Activated CD8-positive, alpha-beta memory T cell treated with anti-CD3 and anti-CD28 coated beads, Interleukin-2, amount 10 ng/mL, durations not matched to agents 7 days and 5 days (primary cell): ENCODE results near the gene NFRKB. TPM values are rescaled to one million over a fixed set of nuclear protein-coding genes. Genes with fewer than 3 reads are reported as not detected.
A peak's percentile ranks its signal among the peaks of the same experiment; 100 is the strongest.

ENCODE experiments used
- ATAC-seq: fragments of 150-1000 bp; cut with Tn5 transposase; one replicate; pipeline ENCODE4 v1.10.0; 2021; ENCODE audit warnings: moderate library complexity
- CTCF ChIA-PET: fragments of 350-600 bp; sonication (Branson Sonifier 250); formaldehyde crosslinking; loops from one replicate; lab custom pipeline; 2021; ENCODE audit warnings: antibody characterized with exemption; lab: Charles Lee
- DNase-seq: peaks from one replicate; pipeline ENCODE4 v3.0.0-alpha.2; 2020
- H3K27ac Mint-ChIP-seq: one replicate; pipeline ENCODE4 v1.8.0; 2021; ENCODE audit warnings: mild to moderate bottlenecking, mixed read lengths
- H3K27me3 Mint-ChIP-seq: one replicate; pipeline ENCODE4 v1.8.0; 2021; ENCODE audit warnings: mixed read lengths
- H3K36me3 Mint-ChIP-seq: one replicate; pipeline ENCODE4 v1.8.0; 2021; ENCODE audit warnings: mild to moderate bottlenecking, mixed read lengths
- H3K4me1 Mint-ChIP-seq: one replicate; pipeline ENCODE4 v1.8.0; 2021; ENCODE audit warnings: mixed read lengths
- H3K4me3 Mint-ChIP-seq: one replicate; pipeline ENCODE4 v1.8.0; 2021; ENCODE audit warnings: mild to moderate bottlenecking, moderate library complexity, mixed read lengths
- H3K9me3 Mint-ChIP-seq: one replicate; pipeline ENCODE4 v1.8.0; 2022; ENCODE audit warnings: low read depth, mixed read lengths
- total RNA-seq, 2 experiments: library from RNA; stranded (reverse); gene quantifications; one replicate each; pipeline ENCODE4 v1.2.3, GENCODE V29; 2021

The NFRKB gene
- total RNA-seq = 10 to 100 TPM; 31.8 to 39.9 TPM

- Mint-ChIP-seq H3K4me1 (peaks cover 29% of the 10 kb centered on the region), H3K36me3 (peaks cover 20% of the 10 kb centered on the region), H3K9me3 (no peaks in the 10 kb centered on the region), H3K27ac (peak within 1 kb of the TSS; percentile 85), H3K4me3 (peak within 1 kb of the TSS; percentile 83), H3K27me3 (peaks cover 6% of the 10 kb centered on the region)
- CTCF ChIA-PET = interaction anchor here (0.9 to 2.5 kb wide), 5 partner anchors 14 to 237 kb away, joined by 3 to 11 read pairs (median 3); no protein-coding TSS in a partner anchor
- peak; percentile 88 for DNase-seq
- peak; percentile 99 for ATAC-seq
Observed at GRCh38 chr11:129895126-129896041, at the start of gene NFRKB. Gene NFRKB, minus strand, starts transcription at chr11:129895578. Its CDS starts 2,729 bp downstream, at chr11:129892849.

- Mint-ChIP-seq H3K36me3 (peaks cover 7% of the 10 kb centered on the region), H3K4me3 (no peak overlapping the region), H3K27me3 (no peaks in the 10 kb centered on the region), H3K9me3 (no peaks in the 10 kb centered on the region), H3K4me1 (peaks cover 7% of the 10 kb centered on the region), H3K27ac (no peak overlapping the region)
- CTCF ChIA-PET = interaction anchor here (0.7 kb wide), 1 partner anchor 41 kb away, joined by 3 read pairs; no protein-coding TSS in a partner anchor
- no peak for ATAC-seq
- DNase-seq = no peak
Observed at GRCh38 chr11:129944696-129945095, 49.3 kb upstream of the NFRKB start.

DNA sequence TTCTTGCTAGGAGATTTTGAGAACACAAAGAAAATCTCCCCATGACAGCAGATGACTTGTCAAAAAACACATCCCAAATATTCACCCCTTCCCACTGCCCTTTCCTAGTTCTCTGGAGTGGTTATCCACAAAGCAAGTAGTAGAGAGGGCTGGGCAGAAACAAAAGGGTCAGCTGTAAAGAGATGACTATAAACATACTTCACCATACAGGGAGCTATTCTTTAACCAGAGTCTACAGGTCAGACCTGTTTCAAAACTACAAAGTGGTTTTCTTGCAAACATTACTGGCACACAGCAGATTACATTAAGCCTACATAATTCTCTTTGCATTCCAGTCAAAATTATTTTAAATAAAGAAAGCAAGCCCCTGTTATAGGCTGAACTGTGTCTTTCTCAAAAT, 47.7 kb upstream of the NFRKB start:
- no peaks in the 10 kb centered on the region for H3K27me3 Mint-ChIP-seq

GRCh38 chr11:129939510-129939909, 44.1 kb upstream of the NFRKB start:
- no peaks in the 10 kb centered on the region for H3K27me3 Mint-ChIP-seq
- CTCF ChIA-PET = no interaction called here
- H3K4me3 Mint-ChIP-seq = no peak overlapping the region
- no peaks in the 10 kb centered on the region for H3K4me1 Mint-ChIP-seq
- no peaks in the 10 kb centered on the region for H3K9me3 Mint-ChIP-seq
- no peak overlapping the region for H3K27ac Mint-ChIP-seq
- DNase-seq = no peak
- no peak for ATAC-seq
- peaks cover 6% of the 10 kb centered on the region for H3K36me3 Mint-ChIP-seq

More for the DNA sequence above, 47.7 kb upstream of the NFRKB start:
- no peak for ATAC-seq
- Mint-ChIP-seq H3K27ac (no peak overlapping the region), H3K9me3 (no peaks in the 10 kb centered on the region), H3K4me1 (peaks cover 7% of the 10 kb centered on the region), H3K36me3 (peaks cover 8% of the 10 kb centered on the region), H3K4me3 (no peak overlapping the region)
- no peak for DNase-seq
- CTCF ChIA-PET = no interaction called here

DNA sequence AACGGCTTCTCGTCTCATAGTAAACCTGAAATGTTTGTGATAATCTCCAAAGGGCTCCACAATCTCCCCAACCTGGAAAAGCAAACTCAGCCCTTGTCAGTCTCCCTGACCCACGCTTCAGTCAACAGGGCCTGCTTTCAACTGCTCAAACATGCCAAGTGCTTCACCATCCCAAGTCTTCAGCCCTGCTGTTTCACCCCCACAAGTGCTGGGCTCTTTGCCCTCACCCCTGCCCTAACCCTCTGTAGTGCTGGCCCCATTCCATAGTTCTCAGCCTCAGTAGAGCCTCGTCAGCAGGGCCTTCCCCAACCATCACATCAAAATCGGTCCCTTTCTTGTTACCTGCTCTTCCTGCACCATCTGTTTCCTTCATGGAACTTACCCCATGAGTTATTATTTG, 43.4 kb upstream of the NFRKB start:
- Mint-ChIP-seq H3K27ac (no peak overlapping the region), H3K27me3 (no peaks in the 10 kb centered on the region), H3K4me1 (no peaks in the 10 kb centered on the region), H3K9me3 (no peaks in the 10 kb centered on the region), H3K4me3 (no peak overlapping the region), H3K36me3 (peaks cover 7% of the 10 kb centered on the region)
- DNase-seq = no peak
- no peak for ATAC-seq
- CTCF ChIA-PET = no interaction called here

GRCh38 chr11:129937592-129938238, 42.3 kb upstream of the NFRKB start:
- no peak overlapping the region for H3K27ac Mint-ChIP-seq
- H3K4me3 Mint-ChIP-seq = no peak overlapping the region
- no peaks in the 10 kb centered on the region for H3K9me3 Mint-ChIP-seq
- CTCF ChIA-PET = no interaction called here
- no peaks in the 10 kb centered on the region for H3K4me1 Mint-ChIP-seq
- H3K36me3 Mint-ChIP-seq = peaks cover 8% of the 10 kb centered on the region
- no peak for ATAC-seq
- no peak for DNase-seq
- no peaks in the 10 kb centered on the region for H3K27me3 Mint-ChIP-seq

DNA sequence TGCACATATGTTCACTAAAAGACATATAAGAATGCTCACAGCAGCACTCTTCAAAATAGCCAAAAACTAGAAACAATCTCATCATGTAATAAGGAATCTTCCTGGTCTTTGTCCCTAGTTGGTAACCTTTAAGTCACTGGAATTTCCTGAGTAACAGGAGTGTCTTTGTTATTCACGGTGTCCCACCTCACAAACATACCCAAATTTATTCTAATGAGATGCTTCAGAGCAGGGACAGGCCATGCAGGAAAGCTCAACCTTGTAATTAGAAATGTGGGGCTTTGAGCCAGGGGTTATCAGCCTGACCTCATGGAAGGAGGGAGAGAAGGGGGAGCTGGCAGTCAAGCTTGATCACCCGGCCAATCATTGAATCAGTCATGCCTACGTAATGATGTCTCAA, 40.3 kb upstream of the NFRKB start:
- no peaks in the 10 kb centered on the region for H3K4me1 Mint-ChIP-seq
- no peaks in the 10 kb centered on the region for H3K27me3 Mint-ChIP-seq
- CTCF ChIA-PET = interaction anchor here (1.4 kb wide), 1 partner anchor 196 kb away, joined by 6 read pairs; no protein-coding TSS in a partner anchor
- no peak overlapping the region for H3K4me3 Mint-ChIP-seq
- ATAC-seq = no peak
- H3K9me3 Mint-ChIP-seq = no peaks in the 10 kb centered on the region
- no peak for DNase-seq
- no peak overlapping the region for H3K27ac Mint-ChIP-seq
- H3K36me3 Mint-ChIP-seq = peaks cover 7% of the 10 kb centered on the region

GRCh38 chr11:129933891-129934290, 38.5 kb upstream of the NFRKB start:
- no peak for DNase-seq
- CTCF ChIA-PET = interaction anchor here (0.9 to 1.7 kb wide), 3 partner anchors 10 to 198 kb away, joined by 3 to 4 read pairs (median 3); no protein-coding TSS in a partner anchor
- Mint-ChIP-seq H3K27me3 (no peaks in the 10 kb centered on the region), H3K4me1 (no peaks in the 10 kb centered on the region), H3K9me3 (no peaks in the 10 kb centered on the region), H3K36me3 (peaks cover 8% of the 10 kb centered on the region), H3K27ac (no peak overlapping the region), H3K4me3 (no peak overlapping the region)
- ATAC-seq = no peak

- Mint-ChIP-seq H3K36me3 (peaks cover 8% of the 10 kb centered on the region), H3K9me3 (no peaks in the 10 kb centered on the region), H3K4me3 (no peak overlapping the region), H3K27ac (no peak overlapping the region), H3K4me1 (no peaks in the 10 kb centered on the region), H3K27me3 (no peaks in the 10 kb centered on the region)
- DNase-seq (no peak), ATAC-seq (no peak)
- CTCF ChIA-PET = interaction anchor here (1.1 to 1.7 kb wide), 2 partner anchors 10 to 11 kb away, joined by 3 to 4 read pairs; no protein-coding TSS in a partner anchor
Observed at GRCh38 chr11:129933262-129933661, 37.9 kb upstream of the NFRKB start.

- Mint-ChIP-seq H3K9me3 (no peaks in the 10 kb centered on the region), H3K27me3 (no peaks in the 10 kb centered on the region), H3K4me3 (no peak overlapping the region), H3K4me1 (no peaks in the 10 kb centered on the region), H3K36me3 (peaks cover 8% of the 10 kb centered on the region), H3K27ac (no peak overlapping the region)
- CTCF ChIA-PET = interaction anchor here (1.7 kb wide), 1 partner anchor 9 kb away, joined by 4 read pairs; no protein-coding TSS in a partner anchor
- DNase-seq = no peak
- ATAC-seq = no peak
Observed at GRCh38 chr11:129932381-129933067, 37.1 kb upstream of the NFRKB start.

DNA sequence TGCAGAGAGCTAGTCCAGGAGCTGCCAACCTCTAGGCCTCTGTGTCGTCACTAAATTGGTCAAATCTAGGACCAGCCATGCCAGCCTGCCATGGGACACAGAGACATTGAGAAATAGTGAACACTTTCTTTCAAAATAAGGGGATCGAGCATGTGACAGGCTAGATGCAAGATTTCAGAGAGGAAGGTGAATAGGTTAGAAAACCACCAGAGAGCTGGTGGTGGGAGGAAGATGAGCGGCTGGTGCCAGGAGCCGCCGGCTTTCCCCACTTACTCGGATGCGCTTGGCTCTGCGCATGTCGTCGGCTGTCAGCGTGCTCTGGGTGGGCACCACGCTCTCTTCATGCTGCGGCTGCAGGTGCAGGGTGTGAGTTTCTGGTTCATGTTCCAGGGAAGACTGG, 35.4 kb upstream of the NFRKB start:
- Mint-ChIP-seq H3K9me3 (no peaks in the 10 kb centered on the region), H3K4me1 (no peaks in the 10 kb centered on the region), H3K4me3 (no peak overlapping the region), H3K36me3 (peaks cover 8% of the 10 kb centered on the region), H3K27ac (no peak overlapping the region), H3K27me3 (no peaks in the 10 kb centered on the region)
- CTCF ChIA-PET = no interaction called here
- no peak for DNase-seq
- ATAC-seq = no peak

DNA sequence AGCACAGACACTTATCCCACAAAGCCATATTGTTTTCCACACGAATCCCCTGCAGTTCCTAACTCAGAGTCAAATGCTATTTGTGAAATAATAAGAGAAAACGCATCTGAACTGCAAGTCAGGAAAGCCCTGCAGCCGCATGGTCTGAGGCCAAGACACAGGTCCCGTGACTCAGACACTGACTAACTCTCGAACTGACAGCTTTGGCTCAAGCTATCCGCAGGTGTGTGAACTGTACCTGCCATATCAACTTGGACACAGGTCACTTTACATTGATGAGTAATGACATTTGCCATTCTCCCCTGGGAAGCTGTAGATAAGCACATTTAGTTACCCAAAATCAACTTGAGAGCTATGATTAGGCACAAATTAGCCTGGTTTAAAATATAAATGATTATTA, 34.9 kb upstream of the NFRKB start:
- H3K27me3 Mint-ChIP-seq = no peaks in the 10 kb centered on the region
- H3K36me3 Mint-ChIP-seq = peaks cover 8% of the 10 kb centered on the region
- CTCF ChIA-PET = interaction anchor here (1.2 to 2.2 kb wide), 2 partner anchors 42 to 202 kb away, joined by 3 to 9 read pairs; no protein-coding TSS in a partner anchor
- no peak overlapping the region for H3K27ac Mint-ChIP-seq
- no peaks in the 10 kb centered on the region for H3K9me3 Mint-ChIP-seq
- no peak for ATAC-seq
- H3K4me1 Mint-ChIP-seq = no peaks in the 10 kb centered on the region
- DNase-seq = no peak
- no peak overlapping the region for H3K4me3 Mint-ChIP-seq

GRCh38 chr11:129929721-129930120, 34.3 kb upstream of the NFRKB start:
- Mint-ChIP-seq H3K4me3 (no peak overlapping the region), H3K9me3 (no peaks in the 10 kb centered on the region), H3K36me3 (peaks cover 10% of the 10 kb centered on the region), H3K4me1 (no peaks in the 10 kb centered on the region), H3K27ac (no peak overlapping the region), H3K27me3 (no peaks in the 10 kb centered on the region)
- no peak for ATAC-seq
- no peak for DNase-seq
- CTCF ChIA-PET = interaction anchor here (1.2 to 2.2 kb wide), 2 partner anchors 42 to 203 kb away, joined by 3 to 9 read pairs; no protein-coding TSS in a partner anchor
